ENCODE measurements around the gene SDSL.

The SDSL gene

GRCh38 chr12:113396828-113397496, 25.2 kb upstream of the SDSL start:
- ATAC-seq, result no peak

GRCh38 chr12:113397497-113398197, 24.5 kb upstream of the SDSL start:
- no peak for ATAC-seq

GRCh38 chr12:113398346-113399290, 23.6 kb upstream of the SDSL start:
- ATAC-seq, result no peak

GRCh38 chr12:113399490-113399889, 22.7 kb upstream of the SDSL start:
- ATAC-seq, result no peak

- no peak for ATAC-seq
Observed at GRCh38 chr12:113400362-113400761, 21.8 kb upstream of the SDSL start.

- no peak for ATAC-seq
Observed at GRCh38 chr12:113401066-113402000, 20.8 kb upstream of the SDSL start.

- ATAC-seq, result no peak
Observed at GRCh38 chr12:113402586-113403260, 19.5 kb upstream of the SDSL start.

- ATAC-seq, result no peak
Observed at GRCh38 chr12:113403435-113404415, 18.5 kb upstream of the SDSL start, which contains the start of gene SDS. TSS of gene SDS (minus strand) at chr12:113403887. CDS start at chr12:113399708, 4,179 bp downstream.

- no peak for ATAC-seq
Observed at GRCh38 chr12:113405694-113406093, 16.5 kb upstream of the SDSL start.

GRCh38 chr12:113407931-113408600, 14.1 kb upstream of the SDSL start:
- no peak for ATAC-seq

- no peak for ATAC-seq
Observed at GRCh38 chr12:113408756-113409298, 13.4 kb upstream of the SDSL start.

GRCh38 chr12:113409462-113410124, 12.6 kb upstream of the SDSL start:
- ATAC-seq, result no peak

GRCh38 chr12:113413488-113413939, 8.7 kb upstream of the SDSL start:
- no peak for ATAC-seq

- no peak for ATAC-seq
Observed at GRCh38 chr12:113414519-113415038, 7.6 kb upstream of the SDSL start.

GRCh38 chr12:113416091-113416754, 6.0 kb upstream of the SDSL start:
- ATAC-seq, result no peak

GRCh38 chr12:113418213-113418879, 3.8 kb upstream of the SDSL start:
- no peak for ATAC-seq

GRCh38 chr12:113420996-113421595, 1.1 kb upstream of the SDSL start:
- no peak for ATAC-seq

Measured in activated CD4-positive, CD25-positive, alpha-beta regulatory T cell treated with anti-CD3 and anti-CD28 coated beads, Interleukin-2, amount 50 U/mL, for 24 hours (primary cell).